Panc1 (cell line): ENCODE data around the gene PDE10A. TPM values are rescaled to one million over a fixed set of nuclear protein-coding genes. Genes with fewer than 3 reads are reported as not detected.

ENCODE experiments used
- ATAC-seq: fragments of 200-7000 bp; cut with Tn5 transposase; 2 replicates; pipeline ENCODE4 v1.9.1; 2020; ENCODE audit warnings: mild to moderate bottlenecking, moderate library complexity
- BruUV-seq: library from RNA; stranded (reverse); fragments of 400-500 nt; replicated peaks from 2 replicates; lab custom pipeline; 2021; lab: Mats Ljungman, UMichigan
- CTCF ChIA-PET: fragments of 300-600 bp; sonication (Branson Sonifier 250); formaldehyde crosslinking; loops from one replicate; lab custom pipeline; 2022; ENCODE audit warnings: antibody characterized with exemption; lab: Charles Lee
- POLR2A ChIA-PET: fragments of 300-600 bp; sonication (Branson Sonifier 250); formaldehyde crosslinking; loops from one replicate; lab custom pipeline; 2022; ENCODE audit warnings: antibody characterized with exemption; lab: Charles Lee
- DNase-seq: peaks from one replicate; pipeline ENCODE4 v3.0.0-alpha.2; 2010; ENCODE audit warnings: low read depth, low spot score
- H3K27ac ChIP-seq: 2 replicates; pipeline ENCODE4 v1.5.1; 2011; ENCODE audit warnings: mild to moderate bottlenecking, low read length, inconsistent platforms
- H3K27me3 ChIP-seq: fragments of 200-500 bp; sonication (Bioruptor generic); 2 replicates; pipeline ENCODE4 v1.6.0; 2014; ENCODE audit warnings: low read length, inconsistent platforms; ENCODE audit not compliant: control insufficient read depth, insufficient read depth
- H3K36me3 ChIP-seq: fragments of 200-500 bp; sonication (Bioruptor generic); 2 replicates; pipeline ENCODE4 v1.5.1; 2014; ENCODE audit warnings: inconsistent platforms, mild to moderate bottlenecking, low read length, moderate library complexity; ENCODE audit not compliant: control insufficient read depth, insufficient read depth
- H3K4me1 ChIP-seq: 2 replicates; pipeline ENCODE4 v1.5.1; 2011; ENCODE audit warnings: inconsistent platforms, mild to moderate bottlenecking, low read length, moderate library complexity; ENCODE audit not compliant: control insufficient read depth, insufficient read depth
- H3K4me3 ChIP-seq, 2 experiments: 2 replicates each; pipeline ENCODE4 v1.5.1; 2011 to 2012; ENCODE audit warnings: low read depth in 2 of 2, low read length in 2 of 2, mild to moderate bottlenecking in 2 of 2, inconsistent platforms in 1 of 2, moderate library complexity in 1 of 2
- H3K9me3 ChIP-seq: fragments of 200-500 bp; sonication (Bioruptor generic); 2 replicates; pipeline ENCODE4 v1.5.1; 2014; ENCODE audit warnings: low read depth, mild to moderate bottlenecking, inconsistent platforms, low read length, moderate library complexity; ENCODE audit not compliant: control insufficient read depth, insufficient read depth
- POLR2AphosphoS5 ChIP-seq: IDR thresholded peaks from 2 replicates; pipeline ENCODE4 v1.6.1; 2012; ENCODE audit warnings: mild to moderate bottlenecking, low read depth, low read length, moderate library complexity
- SIN3A ChIP-seq: IDR thresholded peaks from 2 replicates; pipeline ENCODE4 v1.6.1; 2012; ENCODE audit warnings: low read depth, mild to moderate bottlenecking, low read length, moderate library complexity, borderline replicate concordance; ENCODE audit not compliant: insufficient read depth
- TCF7L2 ChIP-seq: IDR thresholded peaks from 2 replicates; pipeline ENCODE4 v1.6.1; 2011; ENCODE audit warnings: mild to moderate bottlenecking, low read depth, low read length, inconsistent platforms
- in situ Hi-C: cut with HindIII; loops from 2 replicates; pipeline ENCODE4 v1.10.0; 2016; ENCODE audit warnings: low sequenced_read_pairs, low pct_unique_long_range_greater_than_20kb
- intact Hi-C: fragments of 100-400 bp; cut with micrococcal nuclease; formaldehyde crosslinking; loops from one replicate; pipeline ENCODE4 v1.10.0; 2022; ENCODE audit not compliant: unreplicated experiment
- total RNA-seq: library from RNA; stranded (reverse); gene quantifications from one replicate; pipeline ENCODE4 v1.2.1, GENCODE V29; 2021; ENCODE audit not compliant: unreplicated experiment
- TF ChIP-seq, protein P1 (sequence below), 2 experiments: IDR thresholded peaks; 2 replicates each; pipeline ENCODE4 v1.6.1; 2011 to 2012; ENCODE audit warnings: low read depth in 2 of 2, control low read depth in 1 of 2, low read length in 1 of 2, mild to moderate bottlenecking in 1 of 2, moderate library complexity in 1 of 2; ENCODE audit not compliant: insufficient read depth in 1 of 2
- TF ChIP-seq, protein P2 (sequence below): fragments of 450-650 bp; IDR thresholded peaks from 2 replicates; pipeline ENCODE4 v1.5.1; 2017; ENCODE audit warnings: mild to moderate bottlenecking

PDE10A gene
- total RNA-seq, 1 experiment from 2014 or later = 27.8 TPM

GRCh38 chr6:165417278-165417865 is 245.7 kb downstream of the PDE10A start:
- CTCF ChIA-PET = no interaction called here
- H3K27ac ChIP-seq = no peak overlapping the region
- no peaks in the 10 kb centered on the region for H3K4me1 ChIP-seq
- H3K36me3 ChIP-seq = peaks cover 26% of the 10 kb centered on the region
- intact Hi-C loops = no loop called here
- no TSS peak for BruUV-seq
- POLR2A ChIA-PET = no interaction called here
- DNase-seq (no peak), ATAC-seq (no peak)
- H3K4me3 ChIP-seq = no peak overlapping the region
- TF ChIP-seq POLR2AphosphoS5 = no peak
- TF ChIP-seq SIN3A = no peak
- TF ChIP-seq, protein P1, sequence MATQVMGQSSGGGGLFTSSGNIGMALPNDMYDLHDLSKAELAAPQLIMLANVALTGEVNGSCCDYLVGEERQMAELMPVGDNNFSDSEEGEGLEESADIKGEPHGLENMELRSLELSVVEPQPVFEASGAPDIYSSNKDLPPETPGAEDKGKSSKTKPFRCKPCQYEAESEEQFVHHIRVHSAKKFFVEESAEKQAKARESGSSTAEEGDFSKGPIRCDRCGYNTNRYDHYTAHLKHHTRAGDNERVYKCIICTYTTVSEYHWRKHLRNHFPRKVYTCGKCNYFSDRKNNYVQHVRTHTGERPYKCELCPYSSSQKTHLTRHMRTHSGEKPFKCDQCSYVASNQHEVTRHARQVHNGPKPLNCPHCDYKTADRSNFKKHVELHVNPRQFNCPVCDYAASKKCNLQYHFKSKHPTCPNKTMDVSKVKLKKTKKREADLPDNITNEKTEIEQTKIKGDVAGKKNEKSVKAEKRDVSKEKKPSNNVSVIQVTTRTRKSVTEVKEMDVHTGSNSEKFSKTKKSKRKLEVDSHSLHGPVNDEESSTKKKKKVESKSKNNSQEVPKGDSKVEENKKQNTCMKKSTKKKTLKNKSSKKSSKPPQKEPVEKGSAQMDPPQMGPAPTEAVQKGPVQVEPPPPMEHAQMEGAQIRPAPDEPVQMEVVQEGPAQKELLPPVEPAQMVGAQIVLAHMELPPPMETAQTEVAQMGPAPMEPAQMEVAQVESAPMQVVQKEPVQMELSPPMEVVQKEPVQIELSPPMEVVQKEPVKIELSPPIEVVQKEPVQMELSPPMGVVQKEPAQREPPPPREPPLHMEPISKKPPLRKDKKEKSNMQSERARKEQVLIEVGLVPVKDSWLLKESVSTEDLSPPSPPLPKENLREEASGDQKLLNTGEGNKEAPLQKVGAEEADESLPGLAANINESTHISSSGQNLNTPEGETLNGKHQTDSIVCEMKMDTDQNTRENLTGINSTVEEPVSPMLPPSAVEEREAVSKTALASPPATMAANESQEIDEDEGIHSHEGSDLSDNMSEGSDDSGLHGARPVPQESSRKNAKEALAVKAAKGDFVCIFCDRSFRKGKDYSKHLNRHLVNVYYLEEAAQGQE (IDR thresholded peaks at IDR 0.05; ENCODE audit: insufficient read depth in 1 of 2, low read depth in 2 of 2, low read length in 1 of 2) = no peak
- TF ChIP-seq, protein P2, sequence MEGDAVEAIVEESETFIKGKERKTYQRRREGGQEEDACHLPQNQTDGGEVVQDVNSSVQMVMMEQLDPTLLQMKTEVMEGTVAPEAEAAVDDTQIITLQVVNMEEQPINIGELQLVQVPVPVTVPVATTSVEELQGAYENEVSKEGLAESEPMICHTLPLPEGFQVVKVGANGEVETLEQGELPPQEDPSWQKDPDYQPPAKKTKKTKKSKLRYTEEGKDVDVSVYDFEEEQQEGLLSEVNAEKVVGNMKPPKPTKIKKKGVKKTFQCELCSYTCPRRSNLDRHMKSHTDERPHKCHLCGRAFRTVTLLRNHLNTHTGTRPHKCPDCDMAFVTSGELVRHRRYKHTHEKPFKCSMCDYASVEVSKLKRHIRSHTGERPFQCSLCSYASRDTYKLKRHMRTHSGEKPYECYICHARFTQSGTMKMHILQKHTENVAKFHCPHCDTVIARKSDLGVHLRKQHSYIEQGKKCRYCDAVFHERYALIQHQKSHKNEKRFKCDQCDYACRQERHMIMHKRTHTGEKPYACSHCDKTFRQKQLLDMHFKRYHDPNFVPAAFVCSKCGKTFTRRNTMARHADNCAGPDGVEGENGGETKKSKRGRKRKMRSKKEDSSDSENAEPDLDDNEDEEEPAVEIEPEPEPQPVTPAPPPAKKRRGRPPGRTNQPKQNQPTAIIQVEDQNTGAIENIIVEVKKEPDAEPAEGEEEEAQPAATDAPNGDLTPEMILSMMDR = no peak
- TF ChIP-seq TCF7L2 = no peak
- H3K9me3 ChIP-seq = no peaks in the 10 kb centered on the region
- no peaks in the 10 kb centered on the region for H3K27me3 ChIP-seq
- in situ Hi-C loops = no loop called here

DNA sequence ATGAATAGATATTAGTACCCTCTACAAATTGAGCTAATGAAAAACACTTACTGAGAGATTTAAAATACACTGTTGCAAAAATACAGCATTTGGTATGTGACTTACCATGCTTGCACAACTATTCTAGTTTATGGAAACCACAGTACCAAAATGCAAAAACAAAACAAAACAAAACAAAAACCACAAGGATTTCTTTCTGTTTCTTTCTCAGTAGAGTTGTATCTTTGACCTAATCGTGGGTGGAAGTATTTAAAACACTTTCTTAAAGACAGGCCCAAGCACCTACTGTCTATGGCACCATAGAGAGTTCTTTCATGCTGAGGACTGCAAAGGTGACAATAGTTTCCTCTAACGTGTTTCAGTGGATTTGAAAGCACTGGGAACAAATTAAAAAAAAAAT is 258.3 kb downstream of the PDE10A start:
- TF ChIP-seq SIN3A = no peak
- no peak for TF ChIP-seq TCF7L2
- TF ChIP-seq, protein P1 (IDR thresholded peaks at IDR 0.05; ENCODE audit: insufficient read depth in 1 of 2, low read depth in 2 of 2, low read length in 1 of 2) = no peak
- TF ChIP-seq POLR2AphosphoS5 = no peak
- TF ChIP-seq, protein P2 = no peak
- ATAC-seq (no peak), DNase-seq (no peak)
- no peaks in the 10 kb centered on the region for H3K4me1 ChIP-seq
- no TSS peak for BruUV-seq
- POLR2A ChIA-PET = interaction anchor here (0.6 kb wide), 2 partner anchors 27 to 693 kb away, joined by 3 read pairs; no protein-coding TSS in a partner anchor
- H3K27me3 ChIP-seq = no peaks in the 10 kb centered on the region
- in situ Hi-C loops (no loop called here), intact Hi-C loops (no loop called here)
- H3K9me3 ChIP-seq = no peaks in the 10 kb centered on the region
- CTCF ChIA-PET = no interaction called here
- no peak overlapping the region for H3K27ac ChIP-seq
- H3K36me3 ChIP-seq = no peaks in the 10 kb centered on the region; the same call in 1 of the 2 replicates
- no peak overlapping the region for H3K4me3 ChIP-seq
